ENCODE measurements around the gene TWIST2. TPM values are rescaled to one million over a fixed set of nuclear protein-coding genes. Genes with fewer than 3 reads are reported as not detected.
A peak's percentile ranks its signal among the peaks of the same experiment; 100 is the strongest.

Gene TWIST2
- total RNA-seq, 3 donors from 2014 or later, result 38.2 to 200 (median 178) TPM

DNA sequence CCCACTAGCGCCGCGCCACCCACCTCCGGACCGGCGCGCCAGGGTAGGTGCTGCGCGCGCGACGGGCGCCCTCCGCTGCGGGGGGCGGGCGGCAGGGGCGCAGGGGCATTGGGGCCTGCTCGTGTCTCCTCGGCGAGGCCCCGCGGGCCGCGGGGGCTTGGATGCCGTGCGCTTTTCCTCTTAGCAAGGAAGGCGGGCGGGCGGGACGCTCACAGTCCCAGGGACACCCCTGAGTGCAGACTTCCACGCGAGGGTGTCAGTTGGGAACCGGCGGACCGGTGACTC lies 748 bp downstream of the TWIST2 start:
- Histone ChIP-seq H3K27ac (peak overlapping the region; percentile 79 to 93), H3K4me1 (no peaks in the 10 kb centered on the region), H3K36me3 (no peaks in the 10 kb centered on the region), H3K9me3 (no peaks in the 10 kb centered on the region), H3K4me3 (peak overlapping the region; percentile 63 to 86 (median 78)), H3K27me3 (peaks cover 0 to 41% of the 10 kb centered on the region in 2 donors)
- intact Hi-C loops (cut with DNase I; ENCODE audit: low total_unique reads), result no loop called here
- TF ChIP-seq POLR2AphosphoS5 (IDR thresholded peaks at IDR 0.05) (no peak), POLR2A (IDR thresholded peaks at IDR 0.05) (no peak)
- TF ChIP-seq, protein P1, sequence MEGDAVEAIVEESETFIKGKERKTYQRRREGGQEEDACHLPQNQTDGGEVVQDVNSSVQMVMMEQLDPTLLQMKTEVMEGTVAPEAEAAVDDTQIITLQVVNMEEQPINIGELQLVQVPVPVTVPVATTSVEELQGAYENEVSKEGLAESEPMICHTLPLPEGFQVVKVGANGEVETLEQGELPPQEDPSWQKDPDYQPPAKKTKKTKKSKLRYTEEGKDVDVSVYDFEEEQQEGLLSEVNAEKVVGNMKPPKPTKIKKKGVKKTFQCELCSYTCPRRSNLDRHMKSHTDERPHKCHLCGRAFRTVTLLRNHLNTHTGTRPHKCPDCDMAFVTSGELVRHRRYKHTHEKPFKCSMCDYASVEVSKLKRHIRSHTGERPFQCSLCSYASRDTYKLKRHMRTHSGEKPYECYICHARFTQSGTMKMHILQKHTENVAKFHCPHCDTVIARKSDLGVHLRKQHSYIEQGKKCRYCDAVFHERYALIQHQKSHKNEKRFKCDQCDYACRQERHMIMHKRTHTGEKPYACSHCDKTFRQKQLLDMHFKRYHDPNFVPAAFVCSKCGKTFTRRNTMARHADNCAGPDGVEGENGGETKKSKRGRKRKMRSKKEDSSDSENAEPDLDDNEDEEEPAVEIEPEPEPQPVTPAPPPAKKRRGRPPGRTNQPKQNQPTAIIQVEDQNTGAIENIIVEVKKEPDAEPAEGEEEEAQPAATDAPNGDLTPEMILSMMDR (IDR thresholded peaks at IDR 0.05), result no peak
- DNase-seq (ENCODE audit: low spot score in 2 of 2), result no peak

DNA sequence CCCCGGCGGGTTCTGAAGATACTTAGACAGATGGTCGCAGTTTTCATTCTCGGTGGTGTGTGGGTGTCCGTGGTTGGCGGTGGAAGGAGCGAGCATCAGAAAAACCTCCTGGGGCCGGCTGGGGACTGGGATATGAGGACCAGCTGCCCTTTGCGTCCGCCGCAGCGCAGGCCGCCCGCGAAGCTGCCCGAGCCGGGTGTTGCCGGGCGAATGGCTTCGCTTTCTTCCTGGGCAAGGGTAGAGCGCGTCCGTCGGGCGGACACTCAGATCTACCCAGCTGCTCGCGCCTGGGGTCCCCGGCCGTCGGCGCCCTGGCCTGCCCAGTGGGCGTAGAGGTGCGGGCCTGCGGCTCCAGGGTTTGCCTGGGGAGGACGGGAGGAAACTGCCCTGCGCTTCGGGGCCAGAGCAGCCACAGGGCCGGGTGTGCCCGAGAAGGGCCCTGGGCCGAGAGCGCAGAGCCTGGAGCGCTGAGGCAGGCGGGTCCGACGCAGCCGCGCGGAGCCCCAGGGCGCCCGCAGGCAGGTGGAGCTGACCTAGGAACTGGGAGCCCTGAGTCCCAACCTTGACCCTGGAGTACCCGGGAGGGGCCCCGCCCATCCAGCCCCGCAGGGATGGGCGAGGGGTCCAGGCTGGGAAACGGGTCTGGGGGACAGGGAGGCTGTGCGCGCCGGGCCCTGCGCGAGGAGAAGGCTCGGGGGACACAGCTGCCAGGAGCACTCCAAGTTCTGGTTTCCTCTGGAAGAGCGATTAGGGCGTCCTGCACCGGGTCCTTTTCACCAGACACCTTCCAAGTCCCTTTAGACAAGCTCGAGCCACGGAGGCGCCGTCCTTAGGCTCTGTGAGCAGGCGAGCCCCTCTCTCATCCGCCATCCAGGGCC lies 1.3 kb downstream of the TWIST2 start:
- Histone ChIP-seq H3K27ac (peak overlapping the region; percentile 79 to 93), H3K4me1 (no peaks in the 10 kb centered on the region)
- no peak for TF ChIP-seq POLR2AphosphoS5 (IDR thresholded peaks at IDR 0.05)
- TF ChIP-seq, protein P1 (IDR thresholded peaks at IDR 0.05), result no peak
- no peak for TF ChIP-seq POLR2A (IDR thresholded peaks at IDR 0.05)

DNA sequence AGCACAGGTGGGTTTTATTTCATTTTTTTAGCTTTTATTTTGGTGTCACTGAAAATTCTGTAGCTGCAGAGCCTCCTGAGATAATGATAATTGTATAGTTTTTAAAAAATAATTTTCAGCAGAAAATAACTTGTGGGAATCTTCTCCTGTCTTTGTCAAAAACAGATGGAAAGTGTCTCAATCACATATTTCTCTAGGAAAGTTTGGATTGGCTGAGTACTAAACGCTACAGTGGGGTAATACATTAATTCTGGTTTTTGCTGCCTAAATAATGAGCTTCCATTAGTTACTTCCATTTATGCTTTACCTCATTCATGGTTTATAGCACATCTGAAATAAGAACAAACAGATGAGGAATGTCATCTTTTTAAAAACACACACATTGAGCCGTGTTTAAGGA lies 2.2 kb downstream of the TWIST2 start:
- peaks cover 0 to 41% of the 10 kb centered on the region in 2 donors for H3K27me3 ChIP-seq
- intact Hi-C loops (cut with DNase I; ENCODE audit: low total_unique reads), result no loop called here

More for the DNA sequence above, 1.3 kb downstream of the TWIST2 start:
- no peaks in the 10 kb centered on the region for H3K36me3 ChIP-seq
- peak overlapping the region; percentile 63 to 86 (median 78) for H3K4me3 ChIP-seq
- DNase-seq (ENCODE audit: low spot score in 2 of 2), result no peak
- no peaks in the 10 kb centered on the region for H3K9me3 ChIP-seq
- peaks cover 0 to 41% of the 10 kb centered on the region in 2 donors for H3K27me3 ChIP-seq
- intact Hi-C loops (cut with DNase I; ENCODE audit: low total_unique reads), result no loop called here

DNA sequence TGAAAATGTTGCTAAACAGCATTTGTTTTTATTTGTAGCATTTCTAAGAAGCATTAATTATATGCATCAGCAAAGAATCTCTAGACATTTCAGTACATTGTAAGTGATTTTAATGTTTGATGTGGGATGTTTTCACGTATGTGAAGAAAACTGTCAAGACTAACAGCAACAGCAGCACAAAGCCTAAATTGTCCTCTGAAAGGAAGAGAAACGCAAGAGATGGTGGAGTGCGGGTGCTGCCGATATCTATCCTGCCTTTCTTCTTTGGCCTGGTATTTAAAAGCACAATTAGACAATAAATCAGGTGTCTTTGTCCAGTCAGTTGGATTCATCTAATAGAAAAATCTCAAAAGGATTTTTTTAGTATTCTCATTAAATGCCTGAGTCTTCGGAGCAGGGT lies 3.1 kb downstream of the TWIST2 start:
- H3K36me3 ChIP-seq, result no peaks in the 10 kb centered on the region
- intact Hi-C loops (cut with DNase I; ENCODE audit: low total_unique reads), result no loop called here
- peak overlapping the region; percentile 63 to 86 (median 78) for H3K4me3 ChIP-seq
- H3K27ac ChIP-seq, result peak overlapping the region; percentile 26 to 53
- H3K9me3 ChIP-seq, result no peaks in the 10 kb centered on the region
- H3K4me1 ChIP-seq, result no peaks in the 10 kb centered on the region
- DNase-seq (ENCODE audit: low spot score in 2 of 2), result no peak
- TF ChIP-seq, protein P1 (IDR thresholded peaks at IDR 0.05), result no peak
- TF ChIP-seq POLR2AphosphoS5 (IDR thresholded peaks at IDR 0.05) (no peak), POLR2A (IDR thresholded peaks at IDR 0.05) (no peak)
- H3K27me3 ChIP-seq, result peaks cover 0 to 37% of the 10 kb centered on the region in 2 donors

More for the DNA sequence above, 2.2 kb downstream of the TWIST2 start:
- Histone ChIP-seq H3K4me1 (no peaks in the 10 kb centered on the region), H3K4me3 (peak overlapping the region; percentile 63 to 86 (median 78)), H3K27ac (peak overlapping the region; percentile 79 to 93), H3K36me3 (no peaks in the 10 kb centered on the region), H3K9me3 (no peaks in the 10 kb centered on the region)
- DNase-seq (ENCODE audit: low spot score in 2 of 2), result no peak
- TF ChIP-seq POLR2A (IDR thresholded peaks at IDR 0.05) (no peak), POLR2AphosphoS5 (IDR thresholded peaks at IDR 0.05) (no peak)
- TF ChIP-seq, protein P1 (IDR thresholded peaks at IDR 0.05), result no peak

DNA sequence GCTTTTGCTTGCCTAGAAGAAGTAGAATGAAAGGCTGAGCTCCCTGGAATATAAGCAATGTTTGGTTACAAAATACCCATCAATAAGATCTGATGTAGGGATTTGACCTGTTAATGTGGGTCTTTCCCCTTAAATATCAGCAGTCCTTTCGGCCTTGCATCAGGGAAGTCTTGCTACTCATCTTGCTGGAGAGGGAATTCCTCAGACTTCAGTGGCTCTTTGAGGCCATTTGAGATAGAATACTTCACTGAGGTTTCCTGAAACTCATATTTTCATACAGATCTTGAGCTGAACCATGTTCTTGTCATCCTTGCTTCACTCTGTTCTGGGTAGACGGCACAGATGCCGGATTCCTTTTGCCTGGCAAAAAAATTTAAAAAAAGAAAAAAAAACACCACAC lies 3.9 kb downstream of the TWIST2 start:
- DNase-seq (ENCODE audit: low spot score in 2 of 2), result no peak
- Histone ChIP-seq H3K9me3 (no peaks in the 10 kb centered on the region), H3K36me3 (no peaks in the 10 kb centered on the region), H3K27ac (peak overlapping the region in 1 of 2 donors; percentile 25), H3K4me3 (peak overlapping the region; percentile 63 to 86 (median 78)), H3K4me1 (no peaks in the 10 kb centered on the region), H3K27me3 (peaks cover 0 to 30% of the 10 kb centered on the region in 2 donors)
- TF ChIP-seq POLR2A (IDR thresholded peaks at IDR 0.05) (no peak), POLR2AphosphoS5 (IDR thresholded peaks at IDR 0.05) (no peak)
- intact Hi-C loops (cut with DNase I; ENCODE audit: low total_unique reads), result no loop called here

Data from breast epithelium (tissue), 4 donors.